Measurements from ENCODE around the gene PRPF40A.

Gene PRPF40A

DNA sequence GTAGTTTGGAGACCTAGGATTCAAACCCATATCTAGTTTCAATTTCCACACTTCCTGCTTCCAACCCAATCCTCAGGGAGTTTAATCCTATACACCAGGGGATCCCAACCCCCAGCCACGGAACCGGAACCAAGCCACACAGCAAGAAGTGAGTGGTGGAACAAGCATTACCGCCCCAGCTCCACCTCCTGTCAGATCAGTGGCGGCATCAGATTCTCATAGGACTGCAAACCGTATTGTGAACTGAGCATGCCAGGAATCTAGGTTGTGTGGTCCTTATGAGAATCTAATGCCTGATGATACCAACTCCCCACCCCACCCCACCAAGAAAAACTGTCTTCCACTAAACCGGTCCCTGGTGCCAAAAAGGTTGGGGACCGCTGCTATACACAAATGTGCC, 52.5 kb downstream of the PRPF40A start:
- ChIA-PET POLR2A (no interaction called here), CTCF (interaction anchor here (1.0 to 1.5 kb wide), 2 partner anchors 9 to 30 kb away, joined by 3 to 4 read pairs; no protein-coding TSS in a partner anchor)
- no peak for DNase-seq (ENCODE audit: extremely low spot score)
- TF ChIP-seq CTCF (IDR thresholded peaks at IDR 0.05; ENCODE audit: control extremely low read depth, extremely low read depth, low read depth, missing control alignments) = no peak

DNA sequence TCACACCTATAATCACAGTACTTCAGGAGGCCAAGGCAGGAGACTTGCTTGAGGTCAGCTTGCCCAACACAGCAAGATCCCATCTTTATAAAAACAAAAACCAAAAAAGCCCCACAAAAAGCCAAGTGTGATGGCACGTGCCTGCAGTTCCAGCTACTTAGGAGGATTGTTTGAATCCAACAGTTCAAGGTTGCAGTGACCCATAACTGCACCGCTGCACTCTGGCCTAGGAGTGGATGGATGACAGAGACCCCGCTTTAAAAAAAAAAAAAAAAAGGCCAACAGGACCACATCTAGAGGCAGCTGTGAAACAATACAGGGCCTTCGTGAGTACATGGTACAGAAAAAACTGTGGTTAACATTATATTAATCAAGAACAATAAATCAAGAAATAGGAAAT, 56.2 kb downstream of the PRPF40A start:
- CTCF ChIA-PET = interaction anchor here (1.0 to 3.7 kb wide), 3 partner anchors 9 to 25 kb away, joined by 4 to 19 read pairs (median 4); no protein-coding TSS in a partner anchor
- POLR2A ChIA-PET = no interaction called here
- no peak for TF ChIP-seq CTCF (IDR thresholded peaks at IDR 0.05; ENCODE audit: control extremely low read depth, extremely low read depth, low read depth, missing control alignments)
- DNase-seq (ENCODE audit: extremely low spot score) = no peak

GRCh38 chr2:152658221-152658620, 59.0 kb downstream of the PRPF40A start:
- POLR2A ChIA-PET = no interaction called here
- no peak for DNase-seq (ENCODE audit: extremely low spot score)
- no peak for TF ChIP-seq CTCF (IDR thresholded peaks at IDR 0.05; ENCODE audit: control extremely low read depth, extremely low read depth, low read depth, missing control alignments)
- CTCF ChIA-PET = interaction anchor here (1.3 to 3.7 kb wide), 6 partner anchors 11 to 482 kb away, joined by 3 to 19 read pairs (median 5); partner anchors contain the start of gene STAM2

DNA sequence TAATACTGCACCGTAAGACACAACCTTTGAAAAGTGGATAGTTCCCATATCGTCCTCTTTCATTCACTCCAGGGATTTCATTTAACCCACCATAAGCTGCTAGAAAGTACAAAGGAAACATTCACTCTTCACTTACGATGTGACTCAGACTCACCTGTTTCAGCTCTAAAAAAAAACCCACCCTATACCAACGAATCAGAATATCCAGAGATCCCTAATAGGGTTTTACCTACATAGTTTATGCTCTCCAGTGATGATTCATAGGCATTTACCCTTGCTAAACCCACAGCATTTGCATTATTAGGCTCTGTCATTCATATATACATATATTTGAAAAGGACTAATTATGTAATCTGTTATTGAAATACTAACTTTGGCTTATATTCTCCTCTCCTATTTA, 60.2 kb downstream of the PRPF40A start:
- TF ChIP-seq CTCF (IDR thresholded peaks at IDR 0.05; ENCODE audit: control extremely low read depth, extremely low read depth, low read depth, missing control alignments) = no peak
- peak; percentile 12 for DNase-seq (ENCODE audit: extremely low spot score)
- ChIA-PET CTCF (no interaction called here), POLR2A (no interaction called here)

GRCh38 chr2:152655880-152656279, 61.4 kb downstream of the PRPF40A start:
- TF ChIP-seq CTCF (IDR thresholded peaks at IDR 0.05; ENCODE audit: control extremely low read depth, extremely low read depth, low read depth, missing control alignments) = no peak
- POLR2A ChIA-PET = no interaction called here
- DNase-seq (ENCODE audit: extremely low spot score) = no peak
- CTCF ChIA-PET = no interaction called here

GRCh38 chr2:152651834-152652233, 65.4 kb downstream of the PRPF40A start:
- ChIA-PET POLR2A (interaction anchor here (0.6 kb wide), 1 partner anchor 501 kb away, joined by 3 read pairs; no protein-coding TSS in a partner anchor), CTCF (interaction anchor here (2.3 to 3.8 kb wide), 2 partner anchors 10 to 16 kb away, joined by 14 to 25 read pairs; no protein-coding TSS in a partner anchor)
- TF ChIP-seq CTCF (IDR thresholded peaks at IDR 0.05; ENCODE audit: control extremely low read depth, extremely low read depth, low read depth, missing control alignments) = no peak
- no peak for DNase-seq (ENCODE audit: extremely low spot score)
